ENCODE measurements around the gene SPIB. TPM values are rescaled to one million over a fixed set of nuclear protein-coding genes. Genes with fewer than 3 reads are reported as not detected.
"Not testable (repeated sequence)": the region's sequence is repeated elsewhere in the genome, so short reads cannot be mapped to it uniquely, and the experiment has no call there.

SPIB gene
- total RNA-seq, 1 experiment from 2014 or later: 1.3 TPM

GRCh38 chr19:50387176-50387867 is 31.4 kb upstream of the SPIB start:
- DNase-seq: no peak
- H3K9me3 Mint-ChIP-seq (ENCODE audit: low read depth, unreplicated experiment): no peaks in the 10 kb centered on the region
- TF ChIP-seq CTCF (IDR thresholded peaks at IDR 0.05; ENCODE audit: unreplicated experiment): no peak
- H3K27ac Mint-ChIP-seq (ENCODE audit: unreplicated experiment): no peak overlapping the region
- no peak overlapping the region for H3K4me3 Mint-ChIP-seq (ENCODE audit: low read depth, unreplicated experiment)
- intact Hi-C loops (cut with micrococcal nuclease; ENCODE audit: unreplicated experiment): no loop called here
- H3K27me3 Mint-ChIP-seq (ENCODE audit: unreplicated experiment): no peaks in the 10 kb centered on the region
- peaks cover 37% of the 10 kb centered on the region for H3K36me3 Mint-ChIP-seq (ENCODE audit: insufficient read depth, unreplicated experiment)
- BruUV-seq (replicated peaks): TSS peak; percentile 7
- peaks cover 27% of the 10 kb centered on the region for H3K4me1 Mint-ChIP-seq (ENCODE audit: low read depth, unreplicated experiment)
- CTCF ChIA-PET: interaction anchor here (0.6 kb wide), 2 partner anchors 58 to 70 kb away, joined by 3 to 6 read pairs; partner anchors contain the start of gene KCNC3

DNA sequence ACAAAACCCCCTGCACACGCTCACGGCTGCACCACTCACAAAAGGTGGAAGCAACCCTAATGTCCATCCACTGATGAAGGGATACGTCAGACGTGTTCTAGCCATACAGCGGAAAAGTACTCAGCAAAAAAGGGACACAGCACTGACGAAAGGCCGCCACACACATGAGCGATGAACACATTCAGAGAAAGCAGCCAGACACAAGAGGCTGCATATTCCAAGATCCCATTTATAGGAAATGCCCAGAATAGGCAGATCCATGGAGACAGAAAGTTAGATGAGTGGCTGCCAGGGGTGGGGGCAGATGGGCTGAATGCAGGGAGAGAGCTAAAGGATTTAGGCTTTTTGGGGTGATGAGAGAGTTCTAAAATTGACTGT is 30.9 kb upstream of the SPIB start:
- Mint-ChIP-seq H3K36me3 (ENCODE audit: insufficient read depth, unreplicated experiment) (peaks cover 33% of the 10 kb centered on the region), H3K27me3 (ENCODE audit: unreplicated experiment) (no peaks in the 10 kb centered on the region), H3K4me1 (ENCODE audit: low read depth, unreplicated experiment) (peaks cover 26% of the 10 kb centered on the region), H3K9me3 (ENCODE audit: low read depth, unreplicated experiment) (no peaks in the 10 kb centered on the region), H3K27ac (ENCODE audit: unreplicated experiment) (no peak overlapping the region), H3K4me3 (ENCODE audit: low read depth, unreplicated experiment) (no peak overlapping the region)
- DNase-seq: no peak
- CTCF ChIA-PET: interaction anchor here (0.6 kb wide), 1 partner anchor 70 kb away, joined by 6 read pairs; no protein-coding TSS in a partner anchor
- BruUV-seq (replicated peaks): no TSS peak
- intact Hi-C loops (cut with micrococcal nuclease; ENCODE audit: unreplicated experiment): no loop called here
- no peak for TF ChIP-seq CTCF (IDR thresholded peaks at IDR 0.05; ENCODE audit: unreplicated experiment)

DNA sequence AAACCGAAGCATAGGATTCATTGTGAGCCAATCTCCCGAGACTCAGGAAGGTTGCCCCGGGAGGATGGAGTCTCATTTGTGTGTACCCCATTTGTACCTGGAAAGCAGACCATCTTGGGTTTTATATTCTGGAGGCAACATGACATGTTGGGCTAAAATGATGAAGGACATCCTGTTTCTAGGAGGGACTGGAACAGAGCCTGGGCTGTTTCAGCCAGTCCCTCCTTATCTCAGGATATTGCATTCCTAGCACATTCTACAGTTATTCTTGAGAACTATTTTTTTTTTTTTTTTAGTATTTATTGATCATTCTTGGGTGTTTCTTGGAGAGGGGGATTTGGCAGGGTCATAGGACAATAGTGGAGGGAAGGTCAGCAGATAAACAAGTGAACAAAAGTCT is 28.4 kb upstream of the SPIB start:
- H3K9me3 Mint-ChIP-seq (ENCODE audit: low read depth, unreplicated experiment); H3K27ac Mint-ChIP-seq (ENCODE audit: unreplicated experiment); H3K27me3 Mint-ChIP-seq (ENCODE audit: unreplicated experiment); BruUV-seq (replicated peaks); intact Hi-C loops (cut with micrococcal nuclease; ENCODE audit: unreplicated experiment); DNase-seq; CTCF ChIA-PET; H3K4me1 Mint-ChIP-seq (ENCODE audit: low read depth, unreplicated experiment); H3K36me3 Mint-ChIP-seq (ENCODE audit: insufficient read depth, unreplicated experiment); H3K4me3 Mint-ChIP-seq (ENCODE audit: low read depth, unreplicated experiment): not testable (repeated sequence)

DNA sequence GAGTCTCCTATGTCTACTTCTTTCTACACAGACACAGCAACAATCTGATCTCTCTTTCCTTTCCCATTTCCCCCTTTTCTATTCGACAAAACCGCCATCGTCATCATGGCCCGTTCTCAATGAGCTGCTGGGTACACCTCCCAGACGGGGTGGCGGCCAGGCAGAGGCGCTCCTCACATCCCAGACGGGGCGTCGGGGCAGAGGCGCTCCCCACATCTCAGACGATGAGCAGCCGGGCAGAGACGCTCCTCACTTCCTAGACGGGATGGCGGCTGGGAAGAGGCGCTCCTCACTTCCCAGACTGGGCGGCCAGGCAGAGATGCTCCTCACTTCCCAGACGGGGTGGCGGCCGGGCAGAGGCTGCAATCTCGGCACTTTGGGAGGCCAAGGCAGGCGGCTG is 27.8 kb upstream of the SPIB start:
- H3K27me3 Mint-ChIP-seq (ENCODE audit: unreplicated experiment); H3K4me3 Mint-ChIP-seq (ENCODE audit: low read depth, unreplicated experiment); DNase-seq; intact Hi-C loops (cut with micrococcal nuclease; ENCODE audit: unreplicated experiment); CTCF ChIA-PET; H3K27ac Mint-ChIP-seq (ENCODE audit: unreplicated experiment); H3K4me1 Mint-ChIP-seq (ENCODE audit: low read depth, unreplicated experiment); H3K36me3 Mint-ChIP-seq (ENCODE audit: insufficient read depth, unreplicated experiment); BruUV-seq (replicated peaks); H3K9me3 Mint-ChIP-seq (ENCODE audit: low read depth, unreplicated experiment): not testable (repeated sequence)

DNA sequence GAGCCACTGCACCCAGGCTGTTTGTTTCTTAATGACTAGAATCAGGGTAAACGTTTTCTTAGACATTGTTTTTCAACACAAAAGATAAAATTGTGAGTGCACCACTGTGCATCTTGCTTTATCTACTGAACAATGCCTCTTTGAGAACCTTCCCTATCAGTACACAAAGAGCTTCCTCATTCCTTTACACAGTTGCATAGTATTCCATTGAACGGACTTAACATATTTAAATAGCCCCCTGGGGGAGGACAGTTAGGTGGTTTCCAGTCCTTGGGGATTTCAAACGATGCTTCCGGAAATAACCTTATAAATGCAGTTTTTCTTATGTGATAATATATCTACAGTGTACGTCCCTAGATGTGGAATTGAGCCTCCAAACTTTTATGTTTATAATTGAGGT is 26.0 kb upstream of the SPIB start:
- BruUV-seq (replicated peaks): no TSS peak
- Mint-ChIP-seq H3K4me3 (ENCODE audit: low read depth, unreplicated experiment) (no peak overlapping the region), H3K27me3 (ENCODE audit: unreplicated experiment) (no peaks in the 10 kb centered on the region), H3K36me3 (ENCODE audit: insufficient read depth, unreplicated experiment) (peaks cover 1% of the 10 kb centered on the region), H3K9me3 (ENCODE audit: low read depth, unreplicated experiment) (no peaks in the 10 kb centered on the region), H3K4me1 (ENCODE audit: low read depth, unreplicated experiment) (no peaks in the 10 kb centered on the region), H3K27ac (ENCODE audit: unreplicated experiment) (no peak overlapping the region)
- intact Hi-C loops (cut with micrococcal nuclease; ENCODE audit: unreplicated experiment): no loop called here
- CTCF ChIA-PET: no interaction called here
- no peak for TF ChIP-seq CTCF (IDR thresholded peaks at IDR 0.05; ENCODE audit: unreplicated experiment)
- DNase-seq: no peak

Data from Calu3 (cell line).